Measurements from ENCODE around the gene NTRK2.

Gene NTRK2

GRCh38 chr9:85021686-85022085, 352.2 kb downstream of the NTRK2 start:
- no peak for DNase-seq (ENCODE audit: low spot score)

GRCh38 chr9:85024374-85024773, 354.8 kb downstream of the NTRK2 start:
- no peak for DNase-seq (ENCODE audit: low spot score)

GRCh38 chr9:85025638-85026037, 356.1 kb downstream of the NTRK2 start:
- no peak for DNase-seq (ENCODE audit: low spot score)

- DNase-seq (ENCODE audit: low spot score): no peak
Measured at GRCh38 chr9:85027870-85028269, 358.3 kb downstream of the NTRK2 start.

GRCh38 chr9:85030316-85030715, 360.8 kb downstream of the NTRK2 start:
- DNase-seq (ENCODE audit: low spot score): no peak

GRCh38 chr9:85036496-85036895, 367.0 kb downstream of the NTRK2 start:
- no peak for DNase-seq (ENCODE audit: low spot score)

- DNase-seq (ENCODE audit: low spot score): no peak
Measured at GRCh38 chr9:85038061-85038460, 368.5 kb downstream of the NTRK2 start.

GRCh38 chr9:85038824-85039608, 369.5 kb downstream of the NTRK2 start:
- no peak for DNase-seq (ENCODE audit: low spot score)

- no peak for DNase-seq (ENCODE audit: low spot score)
Measured at GRCh38 chr9:85040146-85040545, 370.6 kb downstream of the NTRK2 start.

- no peak for DNase-seq (ENCODE audit: low spot score)
Measured at GRCh38 chr9:85040821-85041465, 371.4 kb downstream of the NTRK2 start.

GRCh38 chr9:85041466-85042137, 372.1 kb downstream of the NTRK2 start:
- DNase-seq (ENCODE audit: low spot score): no peak

- no peak for DNase-seq (ENCODE audit: low spot score)
Measured at GRCh38 chr9:85042981-85043647, 373.6 kb downstream of the NTRK2 start.

- DNase-seq (ENCODE audit: low spot score): no peak
Measured at GRCh38 chr9:85045271-85045670, 375.7 kb downstream of the NTRK2 start.

GRCh38 chr9:85046475-85046874, 376.9 kb downstream of the NTRK2 start:
- DNase-seq (ENCODE audit: low spot score): no peak

- DNase-seq (ENCODE audit: low spot score): no peak
Measured at GRCh38 chr9:85053206-85053786, 383.8 kb downstream of the NTRK2 start.

GRCh38 chr9:85054017-85054416, 384.5 kb downstream of the NTRK2 start:
- no peak for DNase-seq (ENCODE audit: low spot score)

- DNase-seq (ENCODE audit: low spot score): no peak
Measured at GRCh38 chr9:85055506-85056202, 386.1 kb downstream of the NTRK2 start.

GRCh38 chr9:85056203-85056572, 386.7 kb downstream of the NTRK2 start:
- no peak for DNase-seq (ENCODE audit: low spot score)

- DNase-seq (ENCODE audit: low spot score): no peak
Measured at GRCh38 chr9:85061969-85062368, 392.4 kb downstream of the NTRK2 start.

GRCh38 chr9:85062385-85063022, 393.0 kb downstream of the NTRK2 start:
- no peak for DNase-seq (ENCODE audit: low spot score)

GRCh38 chr9:85064811-85065371, 395.4 kb downstream of the NTRK2 start:
- no peak for DNase-seq (ENCODE audit: low spot score)
